ENCODE results near the gene AR.

Gene AR

DNA sequence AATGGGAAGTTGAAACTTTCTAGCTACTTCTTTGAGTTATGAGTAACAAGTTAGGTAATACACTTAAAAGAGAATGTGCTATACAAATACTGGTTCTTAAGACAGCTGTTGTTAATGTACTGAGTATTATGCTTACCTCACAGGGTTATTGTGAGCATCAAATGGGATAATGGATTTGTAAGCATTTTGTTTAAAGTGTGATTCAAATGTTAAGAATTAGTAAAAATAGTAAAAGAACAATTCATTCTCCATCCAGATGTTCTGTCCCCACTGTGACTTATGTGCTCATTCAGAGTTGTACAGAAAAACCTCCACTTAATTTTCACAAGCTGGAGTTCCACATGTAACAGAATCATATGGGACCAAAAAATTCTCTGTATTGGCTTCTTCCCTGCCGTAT is 63.6 kb downstream of the AR start:
- H3K4me1 ChIP-seq (ENCODE audit: control insufficient read depth, insufficient read depth, low read length, unreplicated experiment) = peaks cover 62% of the 10 kb centered on the region
- H3K27me3 ChIP-seq (ENCODE audit: insufficient read depth, low read length) = no peaks in the 10 kb centered on the region

DNA sequence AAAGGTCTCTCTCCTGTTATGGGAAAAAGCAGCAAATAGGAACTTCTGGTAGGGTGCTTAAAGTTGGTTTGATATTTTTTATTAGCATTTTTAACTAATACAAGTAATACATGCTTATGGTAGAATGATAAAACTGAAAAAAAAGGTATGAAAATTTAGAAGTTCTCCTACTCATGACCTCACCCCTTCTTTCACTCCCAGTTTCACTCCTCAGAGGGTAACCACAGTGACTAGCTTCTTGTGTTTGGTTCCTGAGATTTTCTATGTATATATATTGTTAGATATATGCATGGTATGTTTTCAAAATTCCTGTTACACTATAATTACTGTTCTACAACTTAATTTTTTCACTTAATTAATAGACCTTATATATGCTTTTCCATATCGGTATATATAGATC is 66.5 kb downstream of the AR start:
- Histone ChIP-seq H3K4me1 (ENCODE audit: control insufficient read depth, insufficient read depth, low read length, unreplicated experiment) (peaks cover 60% of the 10 kb centered on the region), H3K27me3 (ENCODE audit: insufficient read depth, low read length) (no peaks in the 10 kb centered on the region), H3K27ac (ENCODE audit: low read depth, low read length) (no peak overlapping the region), H3K79me2 (ENCODE audit: control insufficient read depth, insufficient read depth, low read length, unreplicated experiment) (peaks cover 7% of the 10 kb centered on the region), H2AFZ (ENCODE audit: low read length, unreplicated experiment) (no peak overlapping the region), H3K4me3 (ENCODE audit: low read depth, low read length) (no peak overlapping the region), H3K36me3 (ENCODE audit: insufficient read depth, low read length) (no peaks in the 10 kb centered on the region)

More for the DNA sequence above, 63.6 kb downstream of the AR start:
- H3K79me2 ChIP-seq (ENCODE audit: control insufficient read depth, insufficient read depth, low read length, unreplicated experiment) = peaks cover 7% of the 10 kb centered on the region
- no peaks in the 10 kb centered on the region for H3K36me3 ChIP-seq (ENCODE audit: insufficient read depth, low read length)
- H3K4me3 ChIP-seq (ENCODE audit: low read depth, low read length) = no peak overlapping the region
- H2AFZ ChIP-seq (ENCODE audit: low read length, unreplicated experiment) = no peak overlapping the region
- H3K27ac ChIP-seq (ENCODE audit: low read depth, low read length) = peak overlapping the region; percentile 68

DNA sequence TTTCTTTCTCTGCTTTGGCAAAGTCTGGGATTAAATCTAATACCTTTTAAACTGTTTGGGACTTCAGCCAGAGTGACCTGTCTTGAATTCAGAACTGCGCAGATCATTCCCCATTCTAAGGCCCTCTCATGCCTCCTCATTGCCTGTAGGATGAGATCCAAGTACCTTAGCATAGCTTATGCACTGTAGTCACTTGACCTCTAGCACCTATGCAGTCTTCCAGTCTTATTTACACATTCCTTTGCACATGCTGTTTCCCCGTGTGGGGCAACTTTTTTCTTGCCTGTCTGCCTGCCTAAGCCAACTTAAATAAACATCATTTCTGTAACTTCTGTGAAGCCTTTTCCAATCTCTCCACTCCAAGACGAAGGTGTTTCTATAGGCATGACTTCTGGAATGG is 68.4 kb downstream of the AR start:
- H3K27ac ChIP-seq (ENCODE audit: low read depth, low read length) = peak overlapping the region; percentile 99
- no peak overlapping the region for H2AFZ ChIP-seq (ENCODE audit: low read length, unreplicated experiment)
- peaks cover 50% of the 10 kb centered on the region for H3K4me1 ChIP-seq (ENCODE audit: control insufficient read depth, insufficient read depth, low read length, unreplicated experiment)
- no peaks in the 10 kb centered on the region for H3K27me3 ChIP-seq (ENCODE audit: insufficient read depth, low read length)
- no peaks in the 10 kb centered on the region for H3K36me3 ChIP-seq (ENCODE audit: insufficient read depth, low read length)
- H3K79me2 ChIP-seq (ENCODE audit: control insufficient read depth, insufficient read depth, low read length, unreplicated experiment) = peaks cover 6% of the 10 kb centered on the region
- H3K4me3 ChIP-seq (ENCODE audit: low read depth, low read length) = no peak overlapping the region

DNA sequence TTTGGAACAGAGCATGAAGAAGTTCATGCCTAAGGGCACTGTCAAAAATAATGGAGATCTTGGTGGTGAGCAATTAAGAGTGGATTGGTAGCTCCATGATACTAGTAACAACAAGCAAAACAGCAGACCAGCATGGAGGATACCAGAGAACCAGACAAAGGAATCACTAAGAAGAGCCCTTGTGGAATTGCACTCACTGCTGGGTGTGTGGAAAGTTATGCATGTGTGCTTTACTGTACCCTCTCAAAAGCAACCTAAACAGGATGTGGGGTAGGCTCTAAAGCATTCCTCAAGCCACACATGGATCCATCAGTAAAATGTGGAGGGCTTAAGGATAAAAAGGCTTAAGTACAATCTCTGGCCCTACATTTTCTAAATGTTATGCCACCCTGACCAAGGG is 69.5 kb downstream of the AR start:
- H3K79me2 ChIP-seq (ENCODE audit: control insufficient read depth, insufficient read depth, low read length, unreplicated experiment) = peaks cover 3% of the 10 kb centered on the region
- H3K4me3 ChIP-seq (ENCODE audit: low read depth, low read length) = peak overlapping the region; percentile 8; the same call in 1 of the 2 replicates
- peak overlapping the region; percentile 99 for H3K27ac ChIP-seq (ENCODE audit: low read depth, low read length)

DNA sequence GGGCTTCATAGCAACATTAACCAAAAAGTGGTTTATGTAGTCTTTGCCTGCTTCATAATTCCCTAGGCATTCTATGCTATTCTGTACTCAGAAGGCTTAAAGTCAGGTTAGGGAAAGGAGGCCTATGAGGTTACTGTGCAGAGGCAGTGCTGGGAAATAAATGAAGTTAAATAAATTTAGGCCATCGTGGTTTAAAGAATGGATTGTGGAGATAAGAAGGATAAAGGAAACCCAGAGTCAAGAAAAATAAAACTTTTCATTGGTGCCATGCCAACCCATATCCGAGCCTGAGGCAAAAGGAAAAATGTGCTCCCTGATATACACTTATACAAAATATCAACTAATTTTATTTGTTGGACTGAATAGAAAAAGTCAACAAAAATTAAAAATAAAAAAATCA is 70.2 kb downstream of the AR start:
- Histone ChIP-seq H3K4me3 (ENCODE audit: low read depth, low read length) (peak overlapping the region; percentile 43), H3K36me3 (ENCODE audit: insufficient read depth, low read length) (no peaks in the 10 kb centered on the region), H3K27ac (ENCODE audit: low read depth, low read length) (peak overlapping the region; percentile 99)

More for the DNA sequence above, 69.5 kb downstream of the AR start:
- no peak overlapping the region for H2AFZ ChIP-seq (ENCODE audit: low read length, unreplicated experiment)
- peaks cover 40% of the 10 kb centered on the region for H3K4me1 ChIP-seq (ENCODE audit: control insufficient read depth, insufficient read depth, low read length, unreplicated experiment)
- H3K36me3 ChIP-seq (ENCODE audit: insufficient read depth, low read length) = no peaks in the 10 kb centered on the region
- H3K27me3 ChIP-seq (ENCODE audit: insufficient read depth, low read length) = no peaks in the 10 kb centered on the region

DNA sequence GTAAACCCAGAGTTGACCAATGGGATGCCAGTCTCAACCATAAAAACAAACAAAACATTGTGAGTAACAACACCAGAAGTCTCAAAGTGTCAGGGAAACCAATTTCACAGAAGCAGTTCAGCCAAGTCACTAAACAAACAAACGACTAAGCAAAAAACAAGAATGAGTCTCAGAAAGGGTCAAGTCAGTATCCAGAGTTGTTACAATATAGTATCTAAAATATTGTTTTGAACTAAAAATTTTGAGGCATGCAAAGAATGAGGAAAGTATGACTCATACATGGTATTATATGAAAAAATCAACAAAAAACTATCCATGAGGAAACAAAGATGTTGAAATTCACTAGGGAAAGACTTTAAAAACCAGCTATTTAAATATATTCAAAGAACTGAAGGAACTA is 70.6 kb downstream of the AR start:
- no peak overlapping the region for H3K4me3 ChIP-seq (ENCODE audit: low read depth, low read length)
- peaks cover 49% of the 10 kb centered on the region for H3K4me1 ChIP-seq (ENCODE audit: control insufficient read depth, insufficient read depth, low read length, unreplicated experiment)
- peaks cover 3% of the 10 kb centered on the region for H3K79me2 ChIP-seq (ENCODE audit: control insufficient read depth, insufficient read depth, low read length, unreplicated experiment)
- H3K27ac ChIP-seq (ENCODE audit: low read depth, low read length) = peak overlapping the region; percentile 99
- H2AFZ ChIP-seq (ENCODE audit: low read length, unreplicated experiment) = no peak overlapping the region
- no peaks in the 10 kb centered on the region for H3K36me3 ChIP-seq (ENCODE audit: insufficient read depth, low read length)
- H3K27me3 ChIP-seq (ENCODE audit: insufficient read depth, low read length) = no peaks in the 10 kb centered on the region

More for the DNA sequence above, 70.2 kb downstream of the AR start:
- H3K79me2 ChIP-seq (ENCODE audit: control insufficient read depth, insufficient read depth, low read length, unreplicated experiment) = peaks cover 3% of the 10 kb centered on the region
- peaks cover 45% of the 10 kb centered on the region for H3K4me1 ChIP-seq (ENCODE audit: control insufficient read depth, insufficient read depth, low read length, unreplicated experiment)
- H2AFZ ChIP-seq (ENCODE audit: low read length, unreplicated experiment) = no peak overlapping the region
- no peaks in the 10 kb centered on the region for H3K27me3 ChIP-seq (ENCODE audit: insufficient read depth, low read length)

DNA sequence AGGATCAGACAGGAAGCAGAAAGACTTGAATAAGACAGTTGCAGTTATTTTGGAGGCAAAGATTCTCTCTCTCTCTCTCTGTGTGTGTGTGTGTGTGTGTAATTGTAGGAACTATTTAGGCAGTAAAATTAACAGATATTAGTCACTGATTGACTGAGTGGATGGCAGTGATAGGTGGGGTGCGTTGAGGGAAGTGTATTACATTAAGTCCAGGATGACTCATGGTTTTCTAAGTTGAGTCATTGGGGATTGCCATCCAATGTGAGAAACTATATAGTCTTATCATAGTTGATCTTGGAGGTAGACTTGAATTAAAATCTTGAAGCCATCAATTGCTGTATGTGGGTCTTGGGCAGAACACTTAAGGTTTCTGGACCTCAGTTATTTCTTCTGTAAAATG is 75.4 kb downstream of the AR start:
- no peaks in the 10 kb centered on the region for H3K36me3 ChIP-seq (ENCODE audit: insufficient read depth, low read length)
- H2AFZ ChIP-seq (ENCODE audit: low read length, unreplicated experiment) = no peak overlapping the region
- peak overlapping the region; percentile 73 for H3K27ac ChIP-seq (ENCODE audit: low read depth, low read length)
- H3K79me2 ChIP-seq (ENCODE audit: control insufficient read depth, insufficient read depth, low read length, unreplicated experiment) = peaks cover 6% of the 10 kb centered on the region
- peak overlapping the region; percentile 15; the same call in 1 of the 2 replicates for H3K4me3 ChIP-seq (ENCODE audit: low read depth, low read length)
- H3K27me3 ChIP-seq (ENCODE audit: insufficient read depth, low read length) = no peaks in the 10 kb centered on the region
- peaks cover 26% of the 10 kb centered on the region for H3K4me1 ChIP-seq (ENCODE audit: control insufficient read depth, insufficient read depth, low read length, unreplicated experiment)

DNA sequence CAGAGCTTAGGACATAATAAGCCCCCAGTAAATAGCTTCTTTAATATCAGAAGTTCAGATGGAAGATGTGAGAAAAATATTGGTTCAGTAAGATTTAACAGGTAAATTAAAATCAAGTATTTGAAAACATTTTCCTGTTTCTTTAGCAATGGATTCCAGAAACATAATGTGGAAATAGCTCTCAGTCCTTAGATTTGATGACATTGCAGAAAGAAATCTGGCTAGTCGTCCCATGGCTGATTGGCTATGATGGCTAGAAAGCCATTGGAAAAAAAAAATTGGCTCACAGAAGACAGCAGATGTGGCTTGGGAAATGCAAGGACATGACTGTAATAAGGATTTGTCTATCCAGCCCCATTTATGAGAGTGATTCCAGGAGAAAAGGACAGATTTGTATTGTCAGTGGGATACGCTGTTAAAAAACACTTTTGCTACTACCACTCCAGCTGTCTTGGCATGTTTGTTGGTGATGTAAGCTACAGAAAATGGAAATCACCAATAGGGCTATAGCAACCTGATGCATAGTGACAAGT is 78.3 kb downstream of the AR start:
- no peak overlapping the region for H3K27ac ChIP-seq (ENCODE audit: low read depth, low read length)
- no peak overlapping the region for H2AFZ ChIP-seq (ENCODE audit: low read length, unreplicated experiment)
- no peak overlapping the region for H3K4me3 ChIP-seq (ENCODE audit: low read depth, low read length)
- H3K79me2 ChIP-seq (ENCODE audit: control insufficient read depth, insufficient read depth, low read length, unreplicated experiment) = peaks cover 6% of the 10 kb centered on the region
- H3K27me3 ChIP-seq (ENCODE audit: insufficient read depth, low read length) = no peaks in the 10 kb centered on the region
- no peaks in the 10 kb centered on the region for H3K36me3 ChIP-seq (ENCODE audit: insufficient read depth, low read length)
- peaks cover 19% of the 10 kb centered on the region for H3K4me1 ChIP-seq (ENCODE audit: control insufficient read depth, insufficient read depth, low read length, unreplicated experiment)

DNA sequence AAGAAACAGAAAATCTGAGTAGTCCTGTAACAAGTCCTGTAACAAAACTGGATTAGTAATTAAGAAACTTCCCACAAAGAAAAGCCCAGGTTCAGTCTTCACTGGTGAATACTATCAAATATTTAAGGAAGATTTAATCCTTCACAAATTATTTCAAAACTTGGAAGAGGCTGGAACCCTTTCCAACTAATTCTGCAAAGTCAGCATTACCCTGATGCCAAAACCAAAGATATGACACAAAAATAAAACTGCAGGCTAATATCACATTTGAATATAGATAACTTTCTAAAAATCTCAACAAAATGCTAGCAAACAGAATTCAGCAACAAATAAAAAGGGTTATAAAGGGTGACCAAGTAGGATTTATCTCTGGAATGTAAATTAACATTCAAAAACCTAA is 80.5 kb downstream of the AR start:
- H3K27me3 ChIP-seq (ENCODE audit: insufficient read depth, low read length) = no peaks in the 10 kb centered on the region
- H3K27ac ChIP-seq (ENCODE audit: low read depth, low read length) = no peak overlapping the region
- H3K79me2 ChIP-seq (ENCODE audit: control insufficient read depth, insufficient read depth, low read length, unreplicated experiment) = peaks cover 6% of the 10 kb centered on the region

DNA sequence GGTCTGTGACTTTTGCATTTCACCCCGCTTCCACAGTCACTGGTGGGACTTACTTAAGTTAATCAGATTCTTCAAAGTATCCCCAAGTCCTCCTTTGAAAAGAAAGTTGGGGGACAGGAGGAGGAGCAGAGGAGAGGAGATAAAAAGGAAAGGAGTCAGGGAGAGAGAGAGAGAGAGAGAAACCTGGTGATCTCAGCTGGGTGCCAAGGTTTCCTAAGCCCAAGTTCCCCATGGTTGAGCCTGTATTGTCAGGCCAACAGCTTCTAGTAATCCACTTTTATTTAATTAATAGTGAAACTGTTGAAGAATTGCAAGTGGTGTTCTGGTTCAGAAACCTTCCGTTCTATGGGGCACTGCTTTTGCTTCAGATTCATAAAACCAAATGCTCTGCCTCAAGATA is 91.6 kb downstream of the AR start:
- no peaks in the 10 kb centered on the region for H3K36me3 ChIP-seq (ENCODE audit: insufficient read depth, low read length)
- no peak overlapping the region for H3K27ac ChIP-seq (ENCODE audit: low read depth, low read length)
- peaks cover 8% of the 10 kb centered on the region for H3K4me1 ChIP-seq (ENCODE audit: control insufficient read depth, insufficient read depth, low read length, unreplicated experiment)
- H2AFZ ChIP-seq (ENCODE audit: low read length, unreplicated experiment) = no peak overlapping the region
- H3K27me3 ChIP-seq (ENCODE audit: insufficient read depth, low read length) = no peaks in the 10 kb centered on the region
- H3K4me3 ChIP-seq (ENCODE audit: low read depth, low read length) = no peak overlapping the region
- H3K79me2 ChIP-seq (ENCODE audit: control insufficient read depth, insufficient read depth, low read length, unreplicated experiment) = no peaks in the 10 kb centered on the region

More for the DNA sequence above, 80.5 kb downstream of the AR start:
- Histone ChIP-seq H3K36me3 (ENCODE audit: insufficient read depth, low read length) (no peaks in the 10 kb centered on the region), H2AFZ (ENCODE audit: low read length, unreplicated experiment) (no peak overlapping the region), H3K4me3 (ENCODE audit: low read depth, low read length) (no peak overlapping the region), H3K4me1 (ENCODE audit: control insufficient read depth, insufficient read depth, low read length, unreplicated experiment) (peaks cover 9% of the 10 kb centered on the region)

DNA sequence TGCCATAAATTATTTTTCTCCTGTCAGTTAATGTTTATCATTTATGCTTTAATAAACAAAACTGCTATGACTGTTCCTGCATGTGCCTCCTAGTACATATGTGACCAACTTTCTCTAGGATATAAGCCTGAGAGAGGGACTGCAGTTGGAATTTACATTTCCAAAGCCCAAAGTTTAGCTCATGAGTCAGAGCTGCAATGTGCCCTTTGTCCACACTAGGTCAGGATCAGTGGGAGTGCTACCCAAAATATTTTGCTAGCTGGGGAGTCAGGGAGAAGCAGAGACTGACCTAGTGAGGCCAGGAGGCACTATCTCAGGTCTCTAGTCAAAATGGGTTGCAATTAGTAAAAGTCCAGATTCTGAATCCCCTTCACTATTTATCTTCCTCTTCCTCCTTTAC is 92.7 kb downstream of the AR start:
- no peaks in the 10 kb centered on the region for H3K79me2 ChIP-seq (ENCODE audit: control insufficient read depth, insufficient read depth, low read length, unreplicated experiment)
- no peak overlapping the region for H2AFZ ChIP-seq (ENCODE audit: low read length, unreplicated experiment)
- peaks cover 8% of the 10 kb centered on the region for H3K4me1 ChIP-seq (ENCODE audit: control insufficient read depth, insufficient read depth, low read length, unreplicated experiment)
- H3K27ac ChIP-seq (ENCODE audit: low read depth, low read length) = no peak overlapping the region
- H3K36me3 ChIP-seq (ENCODE audit: insufficient read depth, low read length) = no peaks in the 10 kb centered on the region
- no peaks in the 10 kb centered on the region for H3K27me3 ChIP-seq (ENCODE audit: insufficient read depth, low read length)
- H3K4me3 ChIP-seq (ENCODE audit: low read depth, low read length) = no peak overlapping the region
